Measurements from ENCODE around the gene PPP1R17.

PPP1R17 gene

GRCh38 chr7:31651234-31652062, 35.6 kb upstream of the PPP1R17 start:
- TF ChIP-seq, protein P1, sequence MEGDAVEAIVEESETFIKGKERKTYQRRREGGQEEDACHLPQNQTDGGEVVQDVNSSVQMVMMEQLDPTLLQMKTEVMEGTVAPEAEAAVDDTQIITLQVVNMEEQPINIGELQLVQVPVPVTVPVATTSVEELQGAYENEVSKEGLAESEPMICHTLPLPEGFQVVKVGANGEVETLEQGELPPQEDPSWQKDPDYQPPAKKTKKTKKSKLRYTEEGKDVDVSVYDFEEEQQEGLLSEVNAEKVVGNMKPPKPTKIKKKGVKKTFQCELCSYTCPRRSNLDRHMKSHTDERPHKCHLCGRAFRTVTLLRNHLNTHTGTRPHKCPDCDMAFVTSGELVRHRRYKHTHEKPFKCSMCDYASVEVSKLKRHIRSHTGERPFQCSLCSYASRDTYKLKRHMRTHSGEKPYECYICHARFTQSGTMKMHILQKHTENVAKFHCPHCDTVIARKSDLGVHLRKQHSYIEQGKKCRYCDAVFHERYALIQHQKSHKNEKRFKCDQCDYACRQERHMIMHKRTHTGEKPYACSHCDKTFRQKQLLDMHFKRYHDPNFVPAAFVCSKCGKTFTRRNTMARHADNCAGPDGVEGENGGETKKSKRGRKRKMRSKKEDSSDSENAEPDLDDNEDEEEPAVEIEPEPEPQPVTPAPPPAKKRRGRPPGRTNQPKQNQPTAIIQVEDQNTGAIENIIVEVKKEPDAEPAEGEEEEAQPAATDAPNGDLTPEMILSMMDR (IDR thresholded peaks at IDR 0.05; ENCODE audit: low read depth, low read length): no peak

GRCh38 chr7:31652063-31652326, 35.0 kb upstream of the PPP1R17 start:
- TF ChIP-seq, protein P1 (IDR thresholded peaks at IDR 0.05; ENCODE audit: low read depth, low read length): no peak
- no peak overlapping the region for H3K4me3 ChIP-seq (ENCODE audit: low read depth, low read length)

More at GRCh38 chr7:31651234-31652062, 35.6 kb upstream of the PPP1R17 start:
- no peak overlapping the region for H3K4me3 ChIP-seq (ENCODE audit: low read depth, low read length)

GRCh38 chr7:31663072-31663471, 23.9 kb upstream of the PPP1R17 start:
- H3K4me3 ChIP-seq (ENCODE audit: low read depth, low read length): no peak overlapping the region
- TF ChIP-seq, protein P1 (IDR thresholded peaks at IDR 0.05; ENCODE audit: low read depth, low read length): no peak

- TF ChIP-seq, protein P1 (IDR thresholded peaks at IDR 0.05; ENCODE audit: low read depth, low read length): no peak
- no peak overlapping the region for H3K4me3 ChIP-seq (ENCODE audit: low read depth, low read length)
Observed at GRCh38 chr7:31664890-31665289, 22.1 kb upstream of the PPP1R17 start.

GRCh38 chr7:31665546-31665945, 21.5 kb upstream of the PPP1R17 start:
- TF ChIP-seq, protein P1 (IDR thresholded peaks at IDR 0.05; ENCODE audit: low read depth, low read length): no peak
- no peak overlapping the region for H3K4me3 ChIP-seq (ENCODE audit: low read depth, low read length)

DNA sequence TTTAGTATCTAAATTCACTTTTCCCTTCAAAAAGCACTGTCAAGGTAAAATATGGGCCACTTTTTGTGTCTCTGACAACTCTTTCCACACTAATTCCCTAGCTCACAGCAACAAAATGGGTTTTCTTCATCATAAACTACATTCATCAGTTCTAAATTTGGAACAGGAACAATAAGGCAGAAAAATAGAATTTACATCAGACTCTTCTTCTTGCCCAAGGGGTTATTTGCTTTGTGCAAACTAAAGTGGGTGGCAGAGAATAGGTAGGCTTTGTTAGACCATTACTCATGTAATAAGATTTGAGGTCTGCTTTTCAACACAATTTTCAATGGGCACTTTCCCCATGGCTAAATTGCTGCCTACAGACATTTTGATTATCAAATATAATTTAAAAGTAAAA, 17.6 kb upstream of the PPP1R17 start:
- no peak overlapping the region for H3K4me3 ChIP-seq (ENCODE audit: low read depth, low read length)
- TF ChIP-seq, protein P1 (IDR thresholded peaks at IDR 0.05; ENCODE audit: low read depth, low read length): no peak

- no peak overlapping the region for H3K4me3 ChIP-seq (ENCODE audit: low read depth, low read length)
- TF ChIP-seq, protein P1 (IDR thresholded peaks at IDR 0.05; ENCODE audit: low read depth, low read length): no peak
Observed at GRCh38 chr7:31679574-31680305, 7.3 kb upstream of the PPP1R17 start.
